GM12801 (cell line): ENCODE data around the gene CACNG4.

ENCODE experiments used
- CTCF ChIP-seq: IDR thresholded peaks from one replicate; pipeline ENCODE4 v1.5.1; 2011; ENCODE audit warnings: control low read depth; ENCODE audit not compliant: insufficient read length; ENCODE audit errors: extremely low read depth

The CACNG4 gene

GRCh38 chr17:67074781-67075180 lies 110.3 kb downstream of the CACNG4 start:
- no peak for TF ChIP-seq CTCF

- no peak for TF ChIP-seq CTCF
Measured at GRCh38 chr17:67076290-67076689, 111.8 kb downstream of the CACNG4 start.

GRCh38 chr17:67078292-67078691 lies 113.8 kb downstream of the CACNG4 start:
- no peak for TF ChIP-seq CTCF

GRCh38 chr17:67079491-67079890 lies 115.0 kb downstream of the CACNG4 start:
- no peak for TF ChIP-seq CTCF

GRCh38 chr17:67080804-67081203 lies 116.3 kb downstream of the CACNG4 start:
- no peak for TF ChIP-seq CTCF

- no peak for TF ChIP-seq CTCF
Measured at GRCh38 chr17:67082107-67082506, 117.6 kb downstream of the CACNG4 start.
